H1 (cell line): ENCODE data around the gene SH2D2A. TPM values are rescaled to one million over a fixed set of nuclear protein-coding genes. Genes with fewer than 3 reads are reported as not detected.

Experiments
- CTCF ChIA-PET: fragments of 300-600 bp; sonication (Branson Sonifier 250); formaldehyde crosslinking; loops from one replicate; lab custom pipeline; 2021; ENCODE audit not compliant: partially characterized antibody; lab: Charles Lee
- POLR2A ChIA-PET: fragments of 300-600 bp; sonication (Branson Sonifier 250); formaldehyde crosslinking; loops from one replicate; lab custom pipeline; 2021; ENCODE audit warnings: inconsistent platforms; ENCODE audit not compliant: partially characterized antibody; lab: Charles Lee
- DNase-seq, 2 experiments: peaks; one replicate each; pipeline versions ENCODE4 v3.0.0 to v3.0.0-alpha.2; 2010 to 2022; ENCODE audit warnings: low spot score in 2 of 2, low read depth in 1 of 2, mixed read lengths in 1 of 2
- FAIRE-seq: peaks from 2 replicates; lab custom pipeline; 2011; peaks lifted over from hg19 to GRCh38; lab: Jason Lieb, UNC
- H2AFZ ChIP-seq: 2 replicates; pipeline ENCODE4 v1.8.1; 2012; ENCODE audit warnings: low read length, inconsistent platforms
- H2AK5ac ChIP-seq: 2 replicates; pipeline ENCODE4 v1.6.1; 2013; ENCODE audit warnings: low read depth, low read length
- H2BK120ac ChIP-seq: replicated peaks from 2 replicates; pipeline ENCODE3; 2013; ENCODE audit warnings: low read depth, low read length, inconsistent platforms
- H2BK12ac ChIP-seq: 2 replicates; pipeline ENCODE4 v1.6.1; 2013; ENCODE audit warnings: low read depth, low read length
- H2BK15ac ChIP-seq: 2 replicates; pipeline ENCODE4 v1.6.1; 2013; ENCODE audit warnings: low read length
- H2BK20ac ChIP-seq: 2 replicates; pipeline ENCODE4 v1.6.1; 2013; ENCODE audit warnings: low read length
- H2BK5ac ChIP-seq: 2 replicates; pipeline ENCODE4 v1.6.1; 2013; ENCODE audit warnings: low read depth, low read length
- H3K14ac ChIP-seq: 2 replicates; pipeline ENCODE4 v1.6.1; 2013; ENCODE audit warnings: inconsistent platforms; ENCODE audit not compliant: insufficient read length
- H3K18ac ChIP-seq: 2 replicates; pipeline ENCODE4 v1.6.1; 2013; ENCODE audit warnings: low read length; ENCODE audit errors: extremely low read depth
- H3K23ac ChIP-seq: 2 replicates; pipeline ENCODE4 v1.6.1; 2013; ENCODE audit warnings: inconsistent platforms; ENCODE audit not compliant: insufficient read length
- H3K23me2 ChIP-seq: 2 replicates; pipeline ENCODE4 v1.6.1; 2013; ENCODE audit warnings: low read depth, low read length
- H3K27ac ChIP-seq: 2 replicates; pipeline ENCODE4 v1.6.1; 2011; ENCODE audit warnings: low read depth, low read length, inconsistent platforms
- H3K27me3 ChIP-seq, 4 experiments: replicated peaks in 1 of 4; 1 replicate in 1 of 4; 2 replicates in 3 of 4; pipeline versions ENCODE4 v1.6.1 to v1.8.1; 2011 to 2013; ENCODE audit warnings: low read length in 3 of 4, mild to moderate bottlenecking in 3 of 4, inconsistent platforms in 2 of 4, mixed read lengths in 2 of 4, moderate library complexity in 1 of 4; ENCODE audit not compliant: control insufficient read depth in 3 of 4, insufficient read depth in 3 of 4; ENCODE audit errors: extremely low read depth in 1 of 4
- H3K36me3 ChIP-seq, 4 experiments: 2 replicates each; pipeline versions ENCODE4 v1.6.1 to v1.8.1; 2011 to 2013; ENCODE audit warnings: mild to moderate bottlenecking in 4 of 4, low read length in 3 of 4, moderate library complexity in 2 of 4, control low read depth in 1 of 4, inconsistent platforms in 1 of 4; ENCODE audit not compliant: insufficient read depth in 4 of 4, control insufficient read depth in 2 of 4
- H3K4ac ChIP-seq: replicated peaks from 2 replicates; pipeline ENCODE3; 2013; ENCODE audit warnings: low read length, low read depth, mixed read lengths, inconsistent platforms; ENCODE audit not compliant: insufficient read length
- H3K4me1 ChIP-seq, 4 experiments: replicated peaks in 1 of 4; 1 replicate in 1 of 4; 2 replicates in 3 of 4; pipeline versions ENCODE4 v1.6.1 to v1.8.1; 2011 to 2013; ENCODE audit warnings: low read length in 3 of 4, inconsistent platforms in 2 of 4, mixed read lengths in 1 of 4; ENCODE audit not compliant: insufficient read depth in 4 of 4, control insufficient read depth in 3 of 4
- H3K4me2 ChIP-seq, 2 experiments: 2 replicates each; pipeline versions ENCODE4 v1.6.1 to v1.8.1; 2011 to 2013; ENCODE audit warnings: low read depth in 2 of 2, low read length in 2 of 2, control low read depth in 1 of 2, inconsistent platforms in 1 of 2, mild to moderate bottlenecking in 1 of 2; ENCODE audit not compliant: insufficient read depth in 1 of 2
- H3K4me3 ChIP-seq, 4 experiments: fragments of 200-600, 300-600 bp in 1 of 4; sonication (generic), shearing (Covaris generic), sonication (Bioruptor Twin) in 1 of 4; 2 replicates each; pipeline versions ENCODE4 v1.5.1 to v1.8.1; 2011 to 2016; ENCODE audit warnings: low read length in 4 of 4, low read depth in 3 of 4, control low read depth in 2 of 4, inconsistent platforms in 2 of 4, mild to moderate bottlenecking in 2 of 4, mixed read lengths in 1 of 4, moderate library complexity in 1 of 4; ENCODE audit not compliant: insufficient read depth in 2 of 4; ENCODE audit errors: extremely low read depth in 1 of 4
- H3K56ac ChIP-seq: replicated peaks from 2 replicates; pipeline ENCODE3; 2013; ENCODE audit warnings: low read depth, mild to moderate bottlenecking, mixed read lengths, low read length, inconsistent platforms; ENCODE audit not compliant: insufficient read length
- H3K79me1 ChIP-seq: 2 replicates; pipeline ENCODE4 v1.6.1; 2013; ENCODE audit warnings: low read depth, low read length, control low read depth
- H3K79me2 ChIP-seq, 2 experiments: 2 replicates each; pipeline versions ENCODE4 v1.6.1 to v1.8.1; 2012 to 2013; ENCODE audit warnings: low read length in 2 of 2, mild to moderate bottlenecking in 2 of 2, inconsistent platforms in 1 of 2; ENCODE audit not compliant: insufficient read depth in 2 of 2, control insufficient read depth in 1 of 2
- H3K9ac ChIP-seq, 4 experiments: replicated peaks in 1 of 4; 1 replicate in 1 of 4; 2 replicates in 3 of 4; pipeline versions ENCODE4 v1.6.1 to v1.8.1; 2011 to 2013; ENCODE audit warnings: low read depth in 3 of 4, low read length in 3 of 4, control low read depth in 2 of 4, mild to moderate bottlenecking in 2 of 4, moderate library complexity in 2 of 4, inconsistent platforms in 1 of 4; ENCODE audit errors: extremely low read depth in 1 of 4
- H3K9me3 ChIP-seq, 2 experiments: 2 replicates each; pipeline versions ENCODE4 v1.6.1 to v1.8.1; 2012 to 2013; ENCODE audit warnings: mild to moderate bottlenecking in 2 of 2, moderate library complexity in 2 of 2, control low read depth in 1 of 2, inconsistent platforms in 1 of 2, low read depth in 1 of 2, low read length in 1 of 2, mixed read lengths in 1 of 2; ENCODE audit not compliant: insufficient read depth in 2 of 2
- H4K20me1 ChIP-seq, 2 experiments: replicated peaks in 1 of 2; 2 replicates each; pipeline versions ENCODE3 to v1.8.1; 2011 to 2013; ENCODE audit warnings: inconsistent platforms in 2 of 2, low read length in 2 of 2, mild to moderate bottlenecking in 1 of 2; ENCODE audit not compliant: insufficient read depth in 2 of 2, control insufficient read depth in 1 of 2
- H4K5ac ChIP-seq: 2 replicates; pipeline ENCODE4 v1.6.1; 2013; ENCODE audit warnings: low read length, low read depth, mixed read lengths, inconsistent platforms; ENCODE audit not compliant: insufficient read length
- H4K8ac ChIP-seq: 2 replicates; pipeline ENCODE4 v1.8.0; 2013; ENCODE audit warnings: mild to moderate bottlenecking, moderate library complexity, low read length, inconsistent platforms; ENCODE audit not compliant: insufficient read depth; ENCODE audit errors: extremely low read depth
- H4K91ac ChIP-seq: replicated peaks from 2 replicates; pipeline ENCODE3; 2013; ENCODE audit warnings: low read length, mixed read lengths, inconsistent platforms; ENCODE audit not compliant: insufficient read length
- HDAC2 ChIP-seq, 2 experiments: fragments of 300-600 bp in 1 of 2; sonication (generic) in 1 of 2; IDR thresholded peaks; 2 replicates each; pipeline ENCODE4 v1.6.1; 2011 to 2012; ENCODE audit warnings: low read depth in 2 of 2, low read length in 2 of 2, mild to moderate bottlenecking in 2 of 2, moderate library complexity in 2 of 2, borderline replicate concordance in 1 of 2, inconsistent platforms in 1 of 2
- JUN ChIP-seq: IDR thresholded peaks from 2 replicates; pipeline ENCODE4 v1.6.1; 2011; ENCODE audit warnings: low read depth, mild to moderate bottlenecking, improper control_type of control experiment, low read length
- JUND ChIP-seq: IDR thresholded peaks from 2 replicates; pipeline ENCODE4 v1.6.1; 2011; ENCODE audit warnings: mild to moderate bottlenecking, improper control_type of control experiment, low read length
- KDM5A ChIP-seq: fragments of 200-600 bp; IDR thresholded peaks from 2 replicates; pipeline ENCODE4 v1.7.1; 2012; ENCODE audit warnings: mild to moderate bottlenecking, low read length, inconsistent platforms, mixed read lengths
- POU5F1 ChIP-seq: IDR thresholded peaks from 2 replicates; pipeline ENCODE4 v1.6.1; 2011; ENCODE audit warnings: low read depth, mild to moderate bottlenecking, low read length, moderate library complexity
- SIN3A ChIP-seq, 2 experiments: IDR thresholded peaks in 1 of 2; conservative IDR thresholded peaks in 1 of 2; 2 replicates each; pipeline ENCODE4 v1.6.1; 2011 to 2012; ENCODE audit warnings: low read length in 2 of 2, improper control_type of control experiment in 1 of 2, low read depth in 1 of 2, mild to moderate bottlenecking in 1 of 2
- SP2 ChIP-seq: IDR thresholded peaks from 2 replicates; pipeline ENCODE4 v1.6.1; 2012; ENCODE audit warnings: mild to moderate bottlenecking, low read length, inconsistent platforms
- TAF7 ChIP-seq: optimal IDR thresholded peaks from 2 replicates; pipeline ENCODE3; 2011; ENCODE audit warnings: low read depth, mild to moderate bottlenecking, inconsistent platforms, low read length, moderate library complexity, borderline replicate concordance
- WGBS, 2 experiments: shearing (Covaris generic) in 1 of 2; methylation state at CpG; one replicate each; pipeline versions ENCODE4 v1.1.6 to v1.1.7; 2013 to 2015; ENCODE audit warnings: low lambda C conversion rate in 2 of 2, mixed read lengths in 2 of 2, inconsistent platforms in 1 of 2, low coverage in 1 of 2, missing lambda C conversion rate in 1 of 2; ENCODE audit not compliant: insufficient replicate concordance in 2 of 2, insufficient coverage in 1 of 2, insufficient read length in 1 of 2; ENCODE audit errors: extremely low coverage in 1 of 2, missing lambda C conversion rate in 1 of 2; 5-methylcytosine and 5-hydroxymethylcytosine counted together
- polyA plus RNA-seq, 7 experiments: library from polyadenylated mRNA; depleted of rRNA in 3 of 7; stranded (reverse) in 5 of 7; unstranded in 2 of 7; fragments of >200 nt in 5 of 7; fragments of 200-250 nt in 2 of 7; gene quantifications; 1 replicate in 5 of 7; 2 replicates in 1 of 7; 4 replicates in 1 of 7; pipeline versions ENCODE4 v1.2.1 to v1.2.3, GENCODE V29; 2011 to 2013; ENCODE audit warnings: missing spikeins in 2 of 7, mixed read lengths in 2 of 7
- total RNA-seq: library from RNA; stranded (reverse); fragmentation: NEBNext Ultra II Directional; extraction: Animal tissue kit (Norgen Biotek cat#: 25700); gene quantifications from 2 replicates; pipeline ENCODE4 v1.2.1, GENCODE V29; 2021

The SH2D2A gene
- total and polyA plus RNA-seq, 2 of the 8 experiments (the other 6 are each of a cell fraction or from before 2014, with no cell fraction given), result 3.3 to 7.9 TPM

GRCh38 chr1:156856282-156856785 lies 39.7 kb upstream of the SH2D2A start:
- no peak overlapping the region for H3K9ac ChIP-seq
- H2BK120ac ChIP-seq, result no peak overlapping the region
- H3K36me3 ChIP-seq, result peaks cover 0 to 2% (median 0%) of the 10 kb centered on the region in 4 experiments; a peak in 1 of 8 replicates
- no peak for FAIRE-seq
- no peak overlapping the region for H3K56ac ChIP-seq
- ChIA-PET POLR2A (interaction anchor here (1.0 to 2.4 kb wide), 4 partner anchors 7 to 141 kb away, joined by 3 to 6 read pairs (median 4); no protein-coding TSS in a partner anchor), CTCF (interaction anchor here (0.9 to 25.2 kb wide), 11 partner anchors 5 to 167 kb away, joined by 3 to 719 read pairs (median 38); partner anchors contain the start of genes INSRR, LRRC71, NTRK1 and PEAR1)
- H4K5ac ChIP-seq, result no peak overlapping the region
- H4K8ac ChIP-seq, result no peak overlapping the region
- DNase-seq, result no peak
- peaks cover 19% of the 10 kb centered on the region; the same call in 1 of the 2 replicates for H3K23me2 ChIP-seq
- no peak overlapping the region for H4K91ac ChIP-seq
- TF ChIP-seq POU5F1, result no peak
- no peak for TF ChIP-seq JUND
- no peak for TF ChIP-seq KDM5A
- TF ChIP-seq SIN3A (conservative IDR thresholded peaks at IDR 0.05 in 1 of 2, IDR thresholded peaks at IDR 0.05 in 1 of 2; ENCODE audit: low read depth in 1 of 2, low read length in 2 of 2), result no peak
- no peak for TF ChIP-seq SP2
- TF ChIP-seq HDAC2 (IDR thresholded peaks at IDR 0.05; ENCODE audit: borderline replicate concordance in 1 of 2, low read depth in 2 of 2, low read length in 2 of 2), result no peak
- TF ChIP-seq JUN, result no peak
- TF ChIP-seq TAF7, result no peak
- H3K14ac ChIP-seq, result no peak overlapping the region
- H3K4me1 ChIP-seq, result peaks cover 0 to 15% (median 9%) of the 10 kb centered on the region in 4 experiments; a peak in 6 of 7 replicates
- peaks cover 34 to 81% (median 56%) of the 10 kb centered on the region in 4 experiments for H3K27me3 ChIP-seq
- no peak overlapping the region for H2BK5ac ChIP-seq
- H2BK20ac ChIP-seq, result no peak overlapping the region
- no peak overlapping the region for H2AK5ac ChIP-seq
- WGBS, 2 experiments, result 85% methylated on average over 3 of the region's 3 CpGs; no CpG with 5 or more reads in 1 of the 2 experiments
- no peak overlapping the region for H3K4ac ChIP-seq
- no peak overlapping the region for H3K18ac ChIP-seq
- no peak overlapping the region for H3K23ac ChIP-seq
- H3K4me2 ChIP-seq, result no peak overlapping the region
- no peaks in the 10 kb centered on the region for H3K79me2 ChIP-seq
- no peaks in the 10 kb centered on the region for H3K79me1 ChIP-seq
- no peak overlapping the region for H2BK15ac ChIP-seq
- H4K20me1 ChIP-seq, result peaks cover 0 to 5% of the 10 kb centered on the region in 2 experiments
- H3K27ac ChIP-seq, result no peak overlapping the region
- H3K9me3 ChIP-seq, result no peaks in the 10 kb centered on the region
- no peak overlapping the region for H2AFZ ChIP-seq
- H2BK12ac ChIP-seq, result no peak overlapping the region
- H3K4me3 ChIP-seq, result no peak overlapping the region
